Heart right ventricle (tissue), 16 donors: ENCODE results near the gene THEMIS. TPM values are rescaled to one million over a fixed set of nuclear protein-coding genes. Genes with fewer than 3 reads are reported as not detected.
A peak's percentile ranks its signal among the peaks of the same experiment; 100 is the strongest.
"Not testable (repeated sequence)": the region's sequence is repeated elsewhere in the genome, so short reads cannot be mapped to it uniquely, and the experiment has no call there.

Experiments used
- ATAC-seq, 8 donors: fragments of 200-7000 bp; cut with Tn5 transposase; one replicate each; pipeline ENCODE4 v1.9.1; 2020; ENCODE audit warnings: mild to moderate bottlenecking in 8 of 8, moderate library complexity in 8 of 8, moderate number of reproducible peaks in 1 of 8
- DNase-seq, 2 donors: peaks; one replicate each; pipeline ENCODE4 v3.0.0-alpha.2; 2020
- H3K27ac ChIP-seq, 10 donors: fragments of 200-600 bp; sonication (generic) in 2 of 10; one replicate each; pipeline versions ENCODE4 v1.5.0 to v1.8.0; 2020 to 2022; ENCODE audit warnings: mild to moderate bottlenecking in 3 of 10
- H3K27me3 ChIP-seq, 7 donors: fragments of 200-600 bp; one replicate each; pipeline ENCODE4 v1.8.0; 2021 to 2022; ENCODE audit warnings: mild to moderate bottlenecking in 2 of 7
- H3K36me3 ChIP-seq, 9 donors: fragments of 200-600 bp; sonication (generic) in 1 of 9; one replicate each; pipeline versions ENCODE4 v1.5.0 to v1.8.0; 2020 to 2022; ENCODE audit warnings: mild to moderate bottlenecking in 2 of 9
- H3K4me1 ChIP-seq, 9 donors: fragments of 200-600 bp; sonication (generic) in 1 of 9; one replicate each; pipeline versions ENCODE4 v1.5.0 to v1.8.0; 2020 to 2022; ENCODE audit warnings: mild to moderate bottlenecking in 4 of 9
- H3K4me3 ChIP-seq, 10 donors: fragments of 200-600 bp; sonication (generic) in 2 of 10; one replicate each; pipeline versions ENCODE4 v1.5.0 to v1.8.0; 2020 to 2022; ENCODE audit warnings: mild to moderate bottlenecking in 7 of 10, moderate library complexity in 2 of 10
- H3K9me3 ChIP-seq, 11 donors: fragments of 200-600 bp in 10 of 11; sonication (generic) in 2 of 11; one replicate each; pipeline versions ENCODE4 v1.5.0 to v1.8.0; 2013 to 2022; ENCODE audit warnings: mild to moderate bottlenecking in 2 of 11, control low read depth in 1 of 11, moderate library complexity in 1 of 11
- CTCF ChIP-seq, 9 donors: fragments of 200-600 bp; sonication (generic) in 2 of 9; IDR thresholded peaks; one replicate each; pipeline versions ENCODE4 v1.5.0 to v1.8.0; 2021 to 2022; ENCODE audit warnings: antibody characterized with exemption in 9 of 9, mild to moderate bottlenecking in 5 of 9, moderate library complexity in 1 of 9
- WGBS, 2 donors: extraction: QIAGEN DNeasy Blood & Tissue Kit; methylation state at CpG; one replicate each; pipeline ENCODE4 v1.1.7; 2013; ENCODE audit warnings: inconsistent platforms in 1 of 2; 5-methylcytosine and 5-hydroxymethylcytosine counted together
- intact Hi-C, 10 donors: fragments of 100-400 bp; cut with DNase I; formaldehyde crosslinking; loops; one replicate each; pipeline versions ENCODE4 v1.11.1 to v1.14.2; 2022
- polyA plus RNA-seq, 2 donors: library from polyadenylated mRNA; stranded (reverse); fragments of 200-250 nt; gene quantifications; one replicate each; pipeline ENCODE4 v1.2.3, GENCODE V29; 2013
- total RNA-seq, 10 donors: library from RNA; stranded (reverse); fragmentation: NEBNext Ultra II Directional in 3 of 10; extraction: Animal tissue kit (Norgen Biotek cat#: 25700) in 3 of 10; gene quantifications; one replicate each; pipeline versions ENCODE4 v1.2.1 to v1.2.4, GENCODE V29; 2021 to 2023
- donor health status: Arrhythmogenic right ventricular cardiomyopathy.
- donor health status: ischemic (EF 13 %, LVEDD 7.1; RV severe dilation, severe dysfunction).
- donor health status: healthy with polysubstance abuse.
- donor health status: DM: no; HTN: yes; CAD: no.
- donor health status: DM: no; HTN: no; CAD: no.
- donor health status: ischemic (EF 25% LVEDD 6.9; RV normal size, moderate dysfunction).
- donor health status: ischemic (EF 25% LVEDD 5.7; RV mildly dilated, moderate dysfunction).
- donor health status: healthy.
- donor health status: DM: yes; HTN: yes; CAD: no.
- donor health status: Ischemic cardiomyopathy.
- donor health status: ischemic (EF 35%, LVEDD 5.7; RV mildly dilated, moderate dysfunction).
- donor health status: nonischemic (EF 11% LVEDD 7.7; RV severe dilation, severe dysfunction).
- donor health status: DM: yes; HTN: yes; CAD: no.
- donor health status: PGD.
- donor health status: ischemic (EF 29% LVEDD 5.4; RV normal size, mild dysfunction).
- donor health status: nonischemic (EF 23%, LVEDD 6.1; RV moderate dilation, normal function).

The THEMIS gene
- total and polyA plus RNA-seq, 12 donors = 0.01 to 2.0 (median 0.14) TPM; not detected in 4

DNA sequence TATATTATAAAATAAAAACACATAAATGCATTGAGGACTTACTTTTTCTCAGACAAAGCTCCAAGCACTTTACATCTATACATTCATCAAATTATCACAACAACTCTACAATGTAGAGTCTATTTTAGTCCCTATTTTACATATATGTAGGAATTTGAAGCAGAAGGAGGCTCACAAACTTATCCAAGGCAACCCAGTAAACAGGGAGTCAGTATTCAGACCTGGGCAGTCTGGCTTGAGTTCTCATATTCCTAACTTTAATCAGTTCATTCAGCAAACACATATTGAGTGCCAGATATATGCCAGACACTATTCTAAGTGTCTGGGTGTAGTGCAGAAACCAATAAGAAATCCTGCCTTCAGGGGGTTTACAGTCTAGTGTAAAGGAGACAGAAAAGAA, 194.6 kb downstream of the THEMIS start:
- H3K36me3 ChIP-seq = no peaks in the 10 kb centered on the region
- no peak for TF ChIP-seq CTCF (IDR thresholded peaks at IDR 0.05)

GRCh38 chr6:127695108-127695507, 205.8 kb downstream of the THEMIS start:
- H3K27me3 ChIP-seq = no peaks in the 10 kb centered on the region
- no peak for TF ChIP-seq CTCF (IDR thresholded peaks at IDR 0.05)
- intact Hi-C loops = no loop called here
- DNase-seq = no peak
- no peaks in the 10 kb centered on the region for H3K36me3 ChIP-seq
- H3K9me3 ChIP-seq = no peaks in the 10 kb centered on the region
- H3K4me3 ChIP-seq = no peak overlapping the region
- no peak for ATAC-seq
- no peaks in the 10 kb centered on the region for H3K4me1 ChIP-seq
- H3K27ac ChIP-seq = no peak overlapping the region

More for the DNA sequence above, 194.6 kb downstream of the THEMIS start:
- H3K4me1 ChIP-seq = no peaks in the 10 kb centered on the region
- no peak overlapping the region for H3K4me3 ChIP-seq
- peaks cover 0 to under 1% (median 0%) of the 10 kb centered on the region in 7 donors for H3K27me3 ChIP-seq
- peaks cover 0 to 5% (median 0%) of the 10 kb centered on the region in 11 donors for H3K9me3 ChIP-seq
- ATAC-seq = no peak
- no peak for DNase-seq
- H3K27ac ChIP-seq = no peak overlapping the region
- intact Hi-C loops = no loop called here

DNA sequence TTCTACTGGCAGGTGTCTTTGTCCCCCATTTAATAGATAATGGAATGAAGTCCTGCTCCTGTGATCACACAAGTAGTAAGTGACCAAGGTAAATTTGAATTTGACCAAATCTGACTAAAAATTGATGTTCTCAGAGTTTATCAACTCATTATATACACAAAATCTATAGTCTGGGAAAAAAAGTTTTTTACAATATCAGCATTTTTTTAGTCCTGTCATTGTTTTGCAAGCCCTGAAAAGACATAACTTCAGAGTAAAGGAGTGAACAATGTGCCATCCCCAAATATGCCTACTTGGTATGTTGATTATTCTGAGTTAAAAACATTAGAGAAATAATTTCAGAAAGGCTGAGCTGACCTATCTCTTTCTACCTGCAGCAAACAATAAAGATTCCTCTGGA, 209.7 kb downstream of the THEMIS start:
- peaks cover 0 to 8% (median 4%) of the 10 kb centered on the region in 11 donors for H3K9me3 ChIP-seq
- ATAC-seq = no peak
- no peaks in the 10 kb centered on the region for H3K36me3 ChIP-seq
- H3K27ac ChIP-seq = no peak overlapping the region
- intact Hi-C loops = no loop called here
- H3K27me3 ChIP-seq = no peaks in the 10 kb centered on the region
- H3K4me3 ChIP-seq = no peak overlapping the region
- H3K4me1 ChIP-seq = no peaks in the 10 kb centered on the region
- TF ChIP-seq CTCF (IDR thresholded peaks at IDR 0.05) = no peak
- DNase-seq = no peak

DNA sequence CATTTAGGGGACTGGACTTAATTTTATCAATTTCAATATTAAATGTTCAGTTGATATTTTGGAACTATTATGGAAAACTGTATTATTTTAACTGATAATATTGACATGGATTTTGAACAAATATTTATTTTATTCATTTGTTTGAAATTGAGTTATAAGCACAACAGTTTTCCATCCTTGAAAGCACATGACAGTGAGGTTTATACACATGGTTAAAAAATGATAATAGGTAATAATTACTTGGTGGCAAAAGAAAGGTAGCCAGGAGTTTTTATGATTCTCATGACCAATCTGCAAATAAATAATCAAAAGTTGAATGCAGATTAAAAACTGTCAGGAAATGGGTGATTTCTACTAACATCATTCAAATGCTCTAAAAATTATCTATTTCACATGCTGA, 210.3 kb downstream of the THEMIS start:
- no peak for TF ChIP-seq CTCF (IDR thresholded peaks at IDR 0.05)
- Histone ChIP-seq H3K4me3 (no peak overlapping the region), H3K4me1 (no peaks in the 10 kb centered on the region), H3K27ac (no peak overlapping the region), H3K27me3 (no peaks in the 10 kb centered on the region), H3K36me3 (no peaks in the 10 kb centered on the region), H3K9me3 (peaks cover 0 to 8% (median 4%) of the 10 kb centered on the region in 11 donors)
- DNase-seq = no peak
- intact Hi-C loops = no loop called here
- ATAC-seq = no peak

DNA sequence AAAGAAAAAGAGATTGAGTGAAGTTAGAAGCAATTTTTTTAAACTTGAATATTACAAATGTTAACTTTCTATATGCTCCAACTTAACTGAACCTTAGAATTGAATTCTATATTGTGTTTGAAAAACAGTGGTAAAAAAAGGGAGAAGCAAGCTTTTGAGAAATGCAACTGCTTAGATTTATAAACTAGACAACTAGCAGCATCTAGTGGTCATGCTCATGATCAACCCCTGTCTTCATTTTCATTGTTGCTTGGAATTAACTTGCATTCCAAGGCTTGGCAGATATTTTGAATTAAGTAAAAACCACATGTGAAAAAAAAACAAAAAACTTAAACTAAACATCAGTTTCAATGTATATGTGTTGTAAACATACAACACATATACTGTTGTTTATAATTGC, 210.8 kb downstream of the THEMIS start:
- H3K27ac ChIP-seq = no peak overlapping the region
- no peaks in the 10 kb centered on the region for H3K27me3 ChIP-seq
- H3K4me1 ChIP-seq = no peaks in the 10 kb centered on the region
- peaks cover 0 to 8% (median 4%) of the 10 kb centered on the region in 11 donors for H3K9me3 ChIP-seq
- no peaks in the 10 kb centered on the region for H3K36me3 ChIP-seq
- peak in 7 of 9 donors; percentile 19 to 50 (median 30) for TF ChIP-seq CTCF (IDR thresholded peaks at IDR 0.05)
- intact Hi-C loops = no loop called here
- ATAC-seq = no peak
- H3K4me3 ChIP-seq = no peak overlapping the region
- DNase-seq = no peak

DNA sequence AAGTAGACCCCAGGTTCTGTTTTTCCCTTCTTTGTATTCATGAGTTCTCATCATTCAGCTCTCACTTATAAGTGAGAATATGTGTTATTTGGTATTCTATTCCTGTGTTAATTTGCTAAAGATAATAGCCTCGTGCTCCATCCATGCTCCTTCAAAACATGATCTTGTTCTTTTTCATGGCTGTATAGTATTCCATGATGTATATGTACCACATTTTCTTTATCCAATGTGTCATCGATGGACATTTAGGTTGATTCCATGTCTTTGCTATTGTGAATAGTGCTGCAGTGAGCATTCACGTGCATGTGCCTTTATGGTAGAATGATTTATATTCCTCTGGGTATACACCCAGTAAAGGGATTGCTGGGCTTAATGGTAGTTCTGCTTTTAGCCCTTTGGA, 213.4 kb downstream of the THEMIS start:
- 79 to 88% methylated on average over 3 of the region's 3 CpGs for WGBS, 2 donors
- H3K27me3 ChIP-seq, DNase-seq, H3K9me3 ChIP-seq, H3K4me3 ChIP-seq, H3K36me3 ChIP-seq, intact Hi-C loops, H3K27ac ChIP-seq, ATAC-seq, H3K4me1 ChIP-seq: not testable (repeated sequence)
